Bronchial epithelial cell (primary cell): Measurements from ENCODE around the gene FBXL13. TPM values are rescaled to one million over a fixed set of nuclear protein-coding genes. Genes with fewer than 3 reads are reported as not detected.
"Not testable (repeated sequence)": the region's sequence is repeated elsewhere in the genome, so short reads cannot be mapped to it uniquely, and the experiment has no call there.

ENCODE experiments used
- DNase-seq: peaks from one replicate; pipeline ENCODE4 v3.0.0-alpha.2; 2010; ENCODE audit warnings: low read depth
- FAIRE-seq: peaks from 2 replicates; lab custom pipeline; 2011; peaks lifted over from hg19 to GRCh38; lab: Jason Lieb, UNC
- H3K27me3 ChIP-seq: 2 replicates; pipeline ENCODE4 v1.5.1; 2011; ENCODE audit warnings: low read length; ENCODE audit not compliant: control insufficient read depth, insufficient read depth
- H3K36me3 ChIP-seq: 2 replicates; pipeline ENCODE4 v1.5.1; 2011; ENCODE audit warnings: low read length; ENCODE audit not compliant: control insufficient read depth, insufficient read depth
- H3K4me3 ChIP-seq: 2 replicates; pipeline ENCODE4 v1.5.1; 2011; ENCODE audit warnings: mild to moderate bottlenecking, low read depth, low read length, control low read depth
- total RNA-seq: library from RNA; depleted of rRNA; stranded (reverse); fragments of >200 nt; gene quantifications from 2 replicates; pipeline ENCODE4 v1.2.1, GENCODE V29; 2014
- TF ChIP-seq, protein P1 (sequence below): IDR thresholded peaks from 2 replicates; pipeline ENCODE4 v1.5.1; 2011; ENCODE audit warnings: mild to moderate bottlenecking, moderate library complexity, low read length, control low read depth, inconsistent platforms; ENCODE audit not compliant: insufficient read depth, severe bottlenecking

Gene FBXL13
- total RNA-seq, 1 donor from 2014 or later = 0.26 TPM

DNA sequence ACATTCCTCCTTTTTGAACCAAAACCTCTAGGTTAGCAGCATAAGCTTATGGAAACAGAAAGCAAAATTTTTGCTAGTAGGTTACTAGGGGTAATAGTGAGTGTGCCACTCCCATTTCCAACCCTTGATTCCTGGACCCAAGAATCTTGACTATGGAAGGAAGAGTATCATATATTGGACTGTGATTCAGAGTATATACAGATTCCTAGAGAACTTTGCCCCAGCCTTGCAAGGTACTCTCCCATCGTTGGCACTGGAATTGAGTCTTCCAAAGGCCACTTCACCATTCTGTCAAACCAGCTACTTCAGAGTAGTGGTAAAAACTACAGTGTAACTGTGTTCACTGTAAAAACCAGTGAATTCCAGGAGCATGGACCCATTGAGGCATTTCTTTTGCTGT lies 92.4 kb downstream of the FBXL13 start:
- Histone ChIP-seq H3K4me3 (no peak overlapping the region), H3K27me3 (no peaks in the 10 kb centered on the region), H3K36me3 (no peaks in the 10 kb centered on the region)
- TF ChIP-seq, protein P1, sequence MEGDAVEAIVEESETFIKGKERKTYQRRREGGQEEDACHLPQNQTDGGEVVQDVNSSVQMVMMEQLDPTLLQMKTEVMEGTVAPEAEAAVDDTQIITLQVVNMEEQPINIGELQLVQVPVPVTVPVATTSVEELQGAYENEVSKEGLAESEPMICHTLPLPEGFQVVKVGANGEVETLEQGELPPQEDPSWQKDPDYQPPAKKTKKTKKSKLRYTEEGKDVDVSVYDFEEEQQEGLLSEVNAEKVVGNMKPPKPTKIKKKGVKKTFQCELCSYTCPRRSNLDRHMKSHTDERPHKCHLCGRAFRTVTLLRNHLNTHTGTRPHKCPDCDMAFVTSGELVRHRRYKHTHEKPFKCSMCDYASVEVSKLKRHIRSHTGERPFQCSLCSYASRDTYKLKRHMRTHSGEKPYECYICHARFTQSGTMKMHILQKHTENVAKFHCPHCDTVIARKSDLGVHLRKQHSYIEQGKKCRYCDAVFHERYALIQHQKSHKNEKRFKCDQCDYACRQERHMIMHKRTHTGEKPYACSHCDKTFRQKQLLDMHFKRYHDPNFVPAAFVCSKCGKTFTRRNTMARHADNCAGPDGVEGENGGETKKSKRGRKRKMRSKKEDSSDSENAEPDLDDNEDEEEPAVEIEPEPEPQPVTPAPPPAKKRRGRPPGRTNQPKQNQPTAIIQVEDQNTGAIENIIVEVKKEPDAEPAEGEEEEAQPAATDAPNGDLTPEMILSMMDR = no peak
- no peak for FAIRE-seq
- DNase-seq = no peak

DNA sequence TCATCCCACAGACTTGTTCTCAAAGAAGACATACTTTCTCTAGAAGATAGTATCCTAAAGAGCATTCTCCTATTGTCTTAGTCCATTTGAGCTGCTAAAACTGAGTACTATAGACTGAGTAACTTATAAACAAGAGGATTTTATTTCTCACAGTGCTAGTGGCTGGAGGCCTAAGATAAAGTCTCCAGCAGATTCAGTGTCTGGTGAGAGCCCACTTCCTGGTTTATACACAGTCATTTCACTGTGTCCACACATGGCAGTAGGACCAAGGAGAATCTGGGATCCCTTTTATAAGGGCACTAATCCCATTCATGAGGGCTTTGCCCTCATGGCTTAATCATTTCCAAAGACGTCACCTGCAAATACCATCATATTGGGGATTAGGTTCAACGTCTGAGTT lies 93.1 kb downstream of the FBXL13 start:
- FAIRE-seq (no peak), DNase-seq (no peak)
- no peak overlapping the region for H3K4me3 ChIP-seq
- H3K36me3 ChIP-seq = no peaks in the 10 kb centered on the region
- TF ChIP-seq, protein P1 = no peak
- H3K27me3 ChIP-seq = no peaks in the 10 kb centered on the region

DNA sequence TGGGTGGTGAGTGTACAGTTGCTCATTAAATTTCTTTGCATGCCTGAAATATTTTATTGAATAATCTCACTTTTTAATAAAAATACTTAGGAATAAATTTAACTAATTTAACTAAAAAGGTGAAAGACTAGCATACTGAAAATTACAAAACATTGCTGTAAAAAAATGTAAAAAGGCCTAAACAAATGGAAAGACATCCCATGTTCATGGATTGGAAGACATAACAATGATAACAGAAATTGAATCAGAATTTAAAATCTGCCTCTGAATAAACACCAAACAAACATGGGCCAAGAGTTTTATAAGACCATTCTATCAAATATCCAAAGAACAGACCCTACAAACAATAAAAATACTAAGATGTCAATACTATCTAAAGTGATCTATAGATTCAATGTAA lies 94.9 kb downstream of the FBXL13 start:
- DNase-seq (no peak), FAIRE-seq (no peak)
- no peaks in the 10 kb centered on the region for H3K36me3 ChIP-seq
- H3K27me3 ChIP-seq = no peaks in the 10 kb centered on the region
- TF ChIP-seq, protein P1 = no peak
- no peak overlapping the region for H3K4me3 ChIP-seq

DNA sequence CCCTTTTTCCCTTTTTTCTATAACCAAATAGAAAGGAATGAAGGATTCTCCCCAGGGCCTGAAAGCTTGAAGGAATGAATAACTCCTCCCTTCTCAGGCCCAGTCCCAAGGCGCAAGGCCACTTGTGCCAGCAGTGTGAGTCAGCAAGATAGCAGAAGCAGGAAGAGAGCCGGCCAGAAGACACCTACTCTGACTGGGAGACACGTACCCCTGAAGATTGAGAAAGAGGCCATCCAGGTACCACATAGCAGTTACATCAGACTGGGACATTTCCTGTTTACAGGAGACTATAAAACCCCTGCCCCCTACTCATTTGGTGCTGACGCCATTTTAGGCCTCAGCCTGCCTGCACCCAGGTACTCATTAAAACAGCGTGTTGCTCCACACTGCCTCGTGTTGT lies 96.3 kb downstream of the FBXL13 start:
- DNase-seq (peak; percentile 89), FAIRE-seq (no peak)
- H3K27me3 ChIP-seq = no peaks in the 10 kb centered on the region
- no peak overlapping the region for H3K4me3 ChIP-seq
- H3K36me3 ChIP-seq = no peaks in the 10 kb centered on the region
- TF ChIP-seq, protein P1 = no peak

DNA sequence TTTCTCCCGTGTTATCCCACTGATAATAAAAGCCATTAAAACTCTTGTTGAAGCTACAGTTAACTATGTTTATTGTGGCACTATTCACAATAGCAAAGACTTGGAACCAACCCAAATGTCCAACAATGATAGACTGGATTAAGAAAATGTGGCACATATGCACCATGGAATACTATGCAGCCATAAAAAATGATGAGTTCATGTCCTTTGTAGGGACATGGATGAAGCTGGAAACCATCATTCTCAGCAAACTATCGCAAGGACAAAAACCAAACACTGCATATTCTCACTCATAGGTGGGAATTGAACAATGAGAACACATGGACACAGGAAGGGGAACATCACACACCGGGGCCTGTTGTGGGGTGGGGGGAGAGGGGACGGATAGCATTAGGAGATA lies 97.0 kb downstream of the FBXL13 start:
- DNase-seq, H3K4me3 ChIP-seq, FAIRE-seq, H3K36me3 ChIP-seq, H3K27me3 ChIP-seq: not testable (repeated sequence)

DNA sequence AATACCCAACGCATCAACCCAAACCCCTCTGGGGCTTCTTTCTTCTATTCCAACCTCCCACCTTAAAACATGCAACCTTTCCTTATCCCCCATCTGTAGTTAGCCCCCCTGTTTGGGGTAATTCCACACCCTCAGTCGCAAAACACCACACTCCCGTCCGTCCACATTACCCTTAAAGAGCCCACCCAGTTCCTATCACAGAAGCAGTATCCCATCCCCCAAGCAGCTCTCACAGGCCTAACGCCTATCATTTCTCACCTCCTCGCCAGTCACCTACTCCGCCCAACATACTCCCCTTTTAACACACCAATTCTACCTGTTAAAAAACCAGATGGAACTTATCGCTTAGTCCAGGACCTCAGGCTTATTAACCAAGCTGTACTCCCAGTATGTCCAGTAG lies 98.1 kb downstream of the FBXL13 start:
- TF ChIP-seq, protein P1 = no peak
- DNase-seq = no peak
- H3K27me3 ChIP-seq = no peaks in the 10 kb centered on the region
- no peak overlapping the region for H3K4me3 ChIP-seq
- FAIRE-seq = no peak
- no peaks in the 10 kb centered on the region for H3K36me3 ChIP-seq
